GM21367 (cell line): Measurements from ENCODE around the gene PCDHGB3.
A peak's percentile ranks its signal among the peaks of the same experiment; 100 is the strongest.

Experiments used
- ATAC-seq: cut with Tn5 transposase; IDR thresholded peaks from one replicate; pipeline ENCODE4 v1.9.1; 2021; ENCODE audit not compliant: unreplicated experiment

The PCDHGB3 gene

GRCh38 chr5:141417494-141418172, 47.6 kb downstream of the PCDHGB3 start, which contains the start of gene PCDHGB7:
Gene PCDHGB7, plus strand, starts transcription at chr5:141417677. Its CDS starts 183 bp downstream, at chr5:141417860.
- peak; percentile 75 for ATAC-seq

- ATAC-seq, result no peak
These were observed 49.2 kb downstream of the PCDHGB3 start for GRCh38 chr5:141419074-141419880.

- ATAC-seq, result peak; percentile 52
These were observed 50.9 kb downstream of the PCDHGB3 start, which contains the start of gene PCDHGA11 for GRCh38 chr5:141420855-141421488. Gene PCDHGA11, plus strand, starts transcription at chr5:141421051. Its CDS starts 177 bp downstream, at chr5:141421228.

- ATAC-seq, result no peak
These were observed 51.4 kb downstream of the PCDHGB3 start for GRCh38 chr5:141421489-141421855.
